Bronchial epithelial cell (primary cell): Measurements from ENCODE around the gene PIBF1. TPM values are rescaled to one million over a fixed set of nuclear protein-coding genes. Genes with fewer than 3 reads are reported as not detected.

Source experiments
- DNase-seq: peaks from one replicate; pipeline ENCODE4 v3.0.0-alpha.2; 2010; ENCODE audit warnings: low read depth
- FAIRE-seq: peaks from 2 replicates; lab custom pipeline; 2011; peaks lifted over from hg19 to GRCh38; lab: Jason Lieb, UNC
- H3K27me3 ChIP-seq: 2 replicates; pipeline ENCODE4 v1.5.1; 2011; ENCODE audit warnings: low read length; ENCODE audit not compliant: control insufficient read depth, insufficient read depth
- H3K36me3 ChIP-seq: 2 replicates; pipeline ENCODE4 v1.5.1; 2011; ENCODE audit warnings: low read length; ENCODE audit not compliant: control insufficient read depth, insufficient read depth
- H3K4me3 ChIP-seq: 2 replicates; pipeline ENCODE4 v1.5.1; 2011; ENCODE audit warnings: mild to moderate bottlenecking, low read depth, low read length, control low read depth
- total RNA-seq: library from RNA; depleted of rRNA; stranded (reverse); fragments of >200 nt; gene quantifications from 2 replicates; pipeline ENCODE4 v1.2.1, GENCODE V29; 2014
- TF ChIP-seq, protein P1 (sequence below): IDR thresholded peaks from 2 replicates; pipeline ENCODE4 v1.5.1; 2011; ENCODE audit warnings: mild to moderate bottlenecking, moderate library complexity, low read length, control low read depth, inconsistent platforms; ENCODE audit not compliant: insufficient read depth, severe bottlenecking

The PIBF1 gene
- total RNA-seq, 1 donor from 2014 or later: 16.8 TPM

DNA sequence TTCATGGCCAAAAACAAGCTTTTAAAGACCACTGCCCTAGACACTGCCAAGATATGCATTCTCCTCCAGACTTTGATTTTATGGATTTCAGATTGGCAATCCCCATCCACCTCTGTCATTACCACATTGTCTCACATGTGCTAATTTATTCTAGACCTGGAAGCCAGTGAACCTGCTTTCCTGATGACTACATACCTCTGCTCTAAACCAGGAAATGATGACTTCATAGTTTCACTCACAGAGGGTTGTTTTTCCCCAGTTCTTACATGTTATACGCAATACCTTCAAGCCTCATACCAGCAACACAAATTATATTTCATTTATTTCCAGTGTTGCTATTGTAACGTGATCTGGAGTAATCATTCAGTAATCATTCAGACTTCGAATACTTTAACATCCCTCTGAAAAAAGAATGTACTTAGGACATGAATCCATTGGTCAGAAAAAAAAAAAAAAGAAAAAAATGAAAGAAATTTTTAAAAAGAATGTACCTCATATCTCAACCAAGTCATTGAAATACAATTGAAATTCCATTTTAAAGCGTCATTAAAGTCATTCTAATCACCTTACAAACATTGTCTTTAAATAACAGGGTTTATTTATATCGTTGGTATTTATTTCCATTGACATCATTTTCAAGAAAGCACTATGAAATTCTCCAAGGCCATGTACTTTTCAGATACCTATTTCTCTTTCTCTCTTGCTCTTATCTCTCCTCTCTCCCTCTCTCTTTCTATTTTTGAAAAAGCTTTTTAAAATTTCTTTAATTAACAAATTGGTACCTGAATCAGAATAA is 243.5 kb downstream of the PIBF1 start:
- H3K36me3 ChIP-seq: no peaks in the 10 kb centered on the region
- H3K4me3 ChIP-seq: no peak overlapping the region
- DNase-seq (peak; percentile 94), FAIRE-seq (no peak)
- H3K27me3 ChIP-seq: no peaks in the 10 kb centered on the region
- TF ChIP-seq, protein P1, sequence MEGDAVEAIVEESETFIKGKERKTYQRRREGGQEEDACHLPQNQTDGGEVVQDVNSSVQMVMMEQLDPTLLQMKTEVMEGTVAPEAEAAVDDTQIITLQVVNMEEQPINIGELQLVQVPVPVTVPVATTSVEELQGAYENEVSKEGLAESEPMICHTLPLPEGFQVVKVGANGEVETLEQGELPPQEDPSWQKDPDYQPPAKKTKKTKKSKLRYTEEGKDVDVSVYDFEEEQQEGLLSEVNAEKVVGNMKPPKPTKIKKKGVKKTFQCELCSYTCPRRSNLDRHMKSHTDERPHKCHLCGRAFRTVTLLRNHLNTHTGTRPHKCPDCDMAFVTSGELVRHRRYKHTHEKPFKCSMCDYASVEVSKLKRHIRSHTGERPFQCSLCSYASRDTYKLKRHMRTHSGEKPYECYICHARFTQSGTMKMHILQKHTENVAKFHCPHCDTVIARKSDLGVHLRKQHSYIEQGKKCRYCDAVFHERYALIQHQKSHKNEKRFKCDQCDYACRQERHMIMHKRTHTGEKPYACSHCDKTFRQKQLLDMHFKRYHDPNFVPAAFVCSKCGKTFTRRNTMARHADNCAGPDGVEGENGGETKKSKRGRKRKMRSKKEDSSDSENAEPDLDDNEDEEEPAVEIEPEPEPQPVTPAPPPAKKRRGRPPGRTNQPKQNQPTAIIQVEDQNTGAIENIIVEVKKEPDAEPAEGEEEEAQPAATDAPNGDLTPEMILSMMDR: no peak

DNA sequence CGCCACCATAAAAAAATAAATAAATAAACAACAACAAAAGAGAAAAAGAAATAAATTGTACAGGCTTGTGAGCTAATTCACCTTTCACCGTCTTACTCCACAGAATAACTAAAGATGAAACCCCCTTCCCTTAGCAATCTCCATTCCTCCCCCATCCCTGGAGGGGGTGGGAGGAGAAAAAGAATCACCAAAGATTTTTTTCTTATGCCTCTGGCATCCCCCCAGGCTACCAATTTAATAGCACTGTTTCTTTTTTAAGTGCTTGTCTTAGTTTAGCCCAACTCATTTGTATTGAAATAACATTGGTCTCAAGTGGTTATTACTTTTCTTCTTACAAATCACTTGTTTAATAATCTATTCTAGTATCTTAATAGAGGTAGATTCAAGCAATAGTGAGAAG is 253.0 kb downstream of the PIBF1 start:
- DNase-seq (no peak), FAIRE-seq (no peak)
- no peaks in the 10 kb centered on the region for H3K27me3 ChIP-seq
- TF ChIP-seq, protein P1: no peak
- H3K4me3 ChIP-seq: no peak overlapping the region
- H3K36me3 ChIP-seq: no peaks in the 10 kb centered on the region

DNA sequence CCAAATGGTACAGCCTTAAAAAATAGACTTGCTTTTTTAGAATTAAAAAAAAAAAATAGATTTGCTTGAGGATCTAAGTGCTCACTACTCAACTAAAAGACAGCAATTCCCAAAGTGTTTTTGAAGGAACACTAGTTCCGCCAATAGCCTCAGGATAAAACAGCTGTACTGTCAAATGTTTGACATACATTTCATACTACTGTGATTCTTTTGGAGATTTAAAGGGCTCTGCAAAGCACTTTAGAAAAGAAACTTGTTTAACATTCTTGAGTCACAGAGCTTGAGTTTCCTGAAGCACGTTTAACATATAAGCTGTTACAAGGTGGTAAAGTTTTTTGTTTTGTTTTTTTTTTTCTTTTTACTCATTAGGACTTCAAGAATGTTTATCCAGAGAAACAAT is 253.7 kb downstream of the PIBF1 start:
- TF ChIP-seq, protein P1: no peak

DNA sequence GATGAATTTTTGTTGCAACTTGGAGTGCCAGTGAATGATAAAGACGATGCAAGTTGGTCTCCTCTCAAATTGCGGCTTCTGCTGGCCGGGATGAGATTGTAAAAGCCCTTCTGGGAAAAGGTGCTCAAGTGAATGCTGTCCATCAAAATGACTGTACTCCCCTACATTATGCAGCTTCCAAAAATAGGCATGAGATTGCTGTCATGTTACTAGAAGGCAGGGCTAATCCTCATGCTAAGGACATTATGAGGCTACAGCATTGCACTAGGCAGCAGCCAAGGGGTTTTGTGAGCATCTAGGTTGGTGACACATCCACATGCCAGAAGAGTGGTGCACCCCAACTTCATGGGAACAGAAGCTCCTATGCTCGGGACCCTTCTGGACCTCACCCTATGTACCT is 254.6 kb downstream of the PIBF1 start:
- Histone ChIP-seq H3K4me3 (no peak overlapping the region), H3K36me3 (no peaks in the 10 kb centered on the region), H3K27me3 (no peaks in the 10 kb centered on the region)
- FAIRE-seq: no peak
- TF ChIP-seq, protein P1: no peak
- DNase-seq: no peak

More for the DNA sequence above, 253.7 kb downstream of the PIBF1 start:
- FAIRE-seq: no peak
- no peaks in the 10 kb centered on the region for H3K36me3 ChIP-seq
- H3K27me3 ChIP-seq: no peaks in the 10 kb centered on the region
- no peak for DNase-seq
- H3K4me3 ChIP-seq: no peak overlapping the region

DNA sequence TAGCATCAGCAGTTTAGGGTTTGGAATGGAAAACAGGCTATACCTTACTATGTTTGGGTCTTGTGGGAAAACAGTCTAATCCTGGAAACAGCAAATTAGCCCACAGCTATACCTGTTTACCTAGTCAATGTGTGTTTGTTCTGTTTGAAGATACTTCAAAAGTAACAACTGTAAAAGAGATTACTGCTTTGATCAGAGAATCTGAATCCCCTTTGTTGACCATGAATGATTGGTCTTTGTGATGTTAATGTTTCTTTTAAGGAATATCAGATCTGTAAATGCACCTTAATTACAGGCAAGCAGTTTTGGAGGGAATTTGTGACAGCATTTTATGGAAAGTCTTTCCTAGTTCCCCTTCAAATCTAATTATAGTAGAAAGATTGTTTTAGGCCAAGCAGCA is 256.1 kb downstream of the PIBF1 start:
- H3K36me3 ChIP-seq: no peaks in the 10 kb centered on the region
- TF ChIP-seq, protein P1: no peak
- no peaks in the 10 kb centered on the region for H3K27me3 ChIP-seq
- DNase-seq (no peak), FAIRE-seq (no peak)
- H3K4me3 ChIP-seq: no peak overlapping the region
